K562 (cell line): ENCODE data around the gene TOR1B. TPM values are rescaled to one million over a fixed set of nuclear protein-coding genes. Genes with fewer than 3 reads are reported as not detected.

Experiments used
- ARID4B ChIP-seq: sonication (generic); formaldehyde crosslinking; IDR thresholded peaks from 2 replicates; pipeline ENCODE4 v1.8.0; 2022; ENCODE audit warnings: mild to moderate bottlenecking, missing genetic modification reagents
- EWSR1 ChIP-seq: fragments of 450-650 bp; IDR thresholded peaks from 2 replicates; pipeline ENCODE4 v1.6.1; 2018; ENCODE audit warnings: borderline replicate concordance, mild to moderate bottlenecking, low read depth, moderate library complexity; ENCODE audit not compliant: partially characterized antibody
- GTF3C2 ChIP-seq: IDR thresholded peaks from 3 replicates; pipeline ENCODE4 v1.6.1; 2011; ENCODE audit warnings: borderline replicate concordance, mild to moderate bottlenecking, moderate library complexity; ENCODE audit not compliant: insufficient read length; ENCODE audit errors: extremely low read depth
- REST ChIP-seq, 2 experiments: fragments of 450-650 bp; formaldehyde crosslinking in 1 of 2; IDR thresholded peaks; 2 replicates each; pipeline versions ENCODE4 v1.4.0 to v1.6.1; 2014 to 2020; ENCODE audit warnings: mild to moderate bottlenecking in 2 of 2, borderline replicate concordance in 1 of 2, low read depth in 1 of 2
- ZNF282 ChIP-seq: sonication (generic); formaldehyde crosslinking; IDR thresholded peaks from 2 replicates; pipeline ENCODE4 v1.8.1; 2023; ENCODE audit warnings: missing genetic modification reagents
- ZNF512 ChIP-seq: IDR thresholded peaks from 2 replicates; pipeline ENCODE4 v1.6.1; 2016; ENCODE audit warnings: missing genetic modification characterization, missing compliant biosample characterization
- ZNF57 ChIP-seq: fragments of 450-650 bp; formaldehyde crosslinking; IDR thresholded peaks from 2 replicates; pipeline ENCODE4 v1.4.0; 2020; ENCODE audit warnings: mild to moderate bottlenecking, moderate library complexity
- ZNF75A ChIP-seq: fragments of 450-650 bp; formaldehyde crosslinking; IDR thresholded peaks from 2 replicates; pipeline ENCODE4 v1.4.0; 2020; ENCODE audit warnings: mild to moderate bottlenecking
- ZNF79 ChIP-seq: fragments of 250-450 bp; sonication (Bioruptor Pico); IDR thresholded peaks from 2 replicates; pipeline ENCODE4 v1.4.0; 2020; ENCODE audit warnings: low read depth, mild to moderate bottlenecking, moderate library complexity
- polyA plus RNA-seq, 8 experiments: library from polyadenylated mRNA; depleted of rRNA in 4 of 8; stranded (reverse) in 5 of 8; unstranded in 3 of 8; fragments of >200 nt; fragmentation: Nextera tagmentation in 2 of 8; fragmentation: Illumina TruSeq in 1 of 8; extraction: Ambion mirVana in 2 of 8; extraction: Trizol in 1 of 8; gene quantifications; 2 replicates each; pipeline versions ENCODE4 v1.2.1 to v1.2.3, GENCODE V29; 2011 to 2014; ENCODE audit warnings: inconsistent platforms in 1 of 8, missing spikeins in 1 of 8
- total RNA-seq, 7 experiments: library from RNA; depleted of rRNA in 6 of 7; stranded (reverse); fragments of >200 nt in 6 of 7; fragmentation: Illumina TruSeq in 2 of 7; extraction: Trizol in 2 of 7; gene quantifications; 2 replicates each; pipeline versions ENCODE4 v1.2.1 to v1.2.3, GENCODE V29; 2011 to 2021; ENCODE audit warnings: low replicate concordance in 1 of 7

TOR1B gene
- total and polyA plus RNA-seq, 9 of the 15 experiments (the other 6 are each of a cell fraction or from before 2014, with no cell fraction given): 4.2 to 36.5 (median 24.6) TPM

GRCh38 chr9:129838707-129839259 lies 35.8 kb downstream of the TOR1B start (continued):
- peak; percentile 4; the same call in 1 of the 2 replicates for TF ChIP-seq REST (IDR thresholded peaks at IDR 0.05; ENCODE audit: borderline replicate concordance)
- TF ChIP-seq REST (CRISPR knock-in tag; IDR thresholded peaks at IDR 0.05; ENCODE audit: low read depth): no peak
- no peak for TF ChIP-seq ARID4B (CRISPR knock-in tag)
- no peak for TF ChIP-seq ZNF512 (tag)
- no peak for TF ChIP-seq ZNF282
- TF ChIP-seq ZNF57 (CRISPR knock-in tag): no peak
- no peak for TF ChIP-seq EWSR1
- no peak for TF ChIP-seq ZNF75A (CRISPR knock-in tag)
- TF ChIP-seq ZNF79: no peak
- TF ChIP-seq GTF3C2: no peak
